ENCODE results near the gene AIF1L. TPM values are rescaled to one million over a fixed set of nuclear protein-coding genes. Genes with fewer than 3 reads are reported as not detected.

AIF1L gene
- total and polyA plus RNA-seq, 4 donors, result 0.61 to 1.8 (median 1.2) TPM

DNA sequence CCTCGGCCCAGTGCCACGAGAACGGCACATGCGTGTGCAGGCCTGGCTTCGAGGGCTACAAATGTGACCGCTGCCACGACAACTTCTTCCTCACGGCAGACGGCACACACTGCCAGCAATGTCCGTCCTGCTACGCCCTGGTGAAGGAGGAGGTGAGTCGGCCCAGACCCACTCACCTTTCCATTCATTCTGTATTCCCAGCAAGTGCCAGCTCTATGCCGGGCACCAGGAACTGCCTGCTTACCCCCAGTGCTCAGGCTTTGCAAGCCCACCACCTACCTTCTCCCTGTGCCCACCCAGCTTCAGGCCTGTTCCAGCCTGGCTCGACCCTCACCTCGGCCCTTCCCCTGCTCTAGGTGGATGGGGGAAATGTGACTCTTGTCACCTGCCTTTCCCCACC, 26.6 kb upstream of the AIF1L start:
- Histone ChIP-seq H3K9me3 (ENCODE audit: control insufficient read depth in 4 of 4, low read length in 3 of 4) (no peaks in the 10 kb centered on the region), H3K9ac (ENCODE audit: low read depth in 1 of 2, low read length in 2 of 2) (no peak overlapping the region), H3K27ac (ENCODE audit: low read depth in 1 of 2, low read length in 2 of 2) (no peak overlapping the region), H3K36me3 (ENCODE audit: control insufficient read depth in 4 of 4, insufficient read depth in 3 of 4, low read depth in 1 of 4, low read length in 3 of 4) (no peaks in the 10 kb centered on the region), H3K4me1 (ENCODE audit: control insufficient read depth in 4 of 4, insufficient read depth in 4 of 4, low read length in 3 of 4) (peaks cover 0 to 15% (median 13%) of the 10 kb centered on the region in 4 donors), H3K27me3 (ENCODE audit: control insufficient read depth in 4 of 4, insufficient read depth in 4 of 4, low read length in 3 of 4) (no peaks in the 10 kb centered on the region), H3K4me3 (ENCODE audit: low read depth in 1 of 3, low read length in 3 of 3) (no peak overlapping the region)
- TF ChIP-seq, protein P1, sequence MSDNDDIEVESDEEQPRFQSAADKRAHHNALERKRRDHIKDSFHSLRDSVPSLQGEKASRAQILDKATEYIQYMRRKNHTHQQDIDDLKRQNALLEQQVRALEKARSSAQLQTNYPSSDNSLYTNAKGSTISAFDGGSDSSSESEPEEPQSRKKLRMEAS (IDR thresholded peaks at IDR 0.05), result no peak
- no peak for TF ChIP-seq EGR1 (IDR thresholded peaks at IDR 0.05; ENCODE audit: low read depth in 2 of 2)
- no peak for TF ChIP-seq GABPA (IDR thresholded peaks at IDR 0.05 in 1 of 2, conservative IDR thresholded peaks at IDR 0.05 in 1 of 2)
- no peak for TF ChIP-seq FOXA1 (IDR thresholded peaks at IDR 0.05)
- no peak for TF ChIP-seq HNF4A (conservative IDR thresholded peaks at IDR 0.05)
- TF ChIP-seq RXRA (IDR thresholded peaks at IDR 0.05), result no peak
- TF ChIP-seq JUND (IDR thresholded peaks at IDR 0.05), result no peak
- no peak for TF ChIP-seq TAF1 (conservative IDR thresholded peaks at IDR 0.05)
- TF ChIP-seq, protein P2, sequence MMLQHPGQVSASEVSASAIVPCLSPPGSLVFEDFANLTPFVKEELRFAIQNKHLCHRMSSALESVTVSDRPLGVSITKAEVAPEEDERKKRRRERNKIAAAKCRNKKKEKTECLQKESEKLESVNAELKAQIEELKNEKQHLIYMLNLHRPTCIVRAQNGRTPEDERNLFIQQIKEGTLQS (IDR thresholded peaks at IDR 0.05), result no peak
- TF ChIP-seq, protein P3, sequence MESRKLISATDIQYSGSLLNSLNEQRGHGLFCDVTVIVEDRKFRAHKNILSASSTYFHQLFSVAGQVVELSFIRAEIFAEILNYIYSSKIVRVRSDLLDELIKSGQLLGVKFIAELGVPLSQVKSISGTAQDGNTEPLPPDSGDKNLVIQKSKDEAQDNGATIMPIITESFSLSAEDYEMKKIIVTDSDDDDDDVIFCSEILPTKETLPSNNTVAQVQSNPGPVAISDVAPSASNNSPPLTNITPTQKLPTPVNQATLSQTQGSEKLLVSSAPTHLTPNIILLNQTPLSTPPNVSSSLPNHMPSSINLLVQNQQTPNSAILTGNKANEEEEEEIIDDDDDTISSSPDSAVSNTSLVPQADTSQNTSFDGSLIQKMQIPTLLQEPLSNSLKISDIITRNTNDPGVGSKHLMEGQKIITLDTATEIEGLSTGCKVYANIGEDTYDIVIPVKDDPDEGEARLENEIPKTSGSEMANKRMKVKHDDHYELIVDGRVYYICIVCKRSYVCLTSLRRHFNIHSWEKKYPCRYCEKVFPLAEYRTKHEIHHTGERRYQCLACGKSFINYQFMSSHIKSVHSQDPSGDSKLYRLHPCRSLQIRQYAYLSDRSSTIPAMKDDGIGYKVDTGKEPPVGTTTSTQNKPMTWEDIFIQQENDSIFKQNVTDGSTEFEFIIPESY (IDR thresholded peaks at IDR 0.05), result no peak
- TF ChIP-seq YY1 (IDR thresholded peaks at IDR 0.05), result no peak
- no peak for TF ChIP-seq RAD21 (IDR thresholded peaks at IDR 0.05)
- TF ChIP-seq, protein P4, sequence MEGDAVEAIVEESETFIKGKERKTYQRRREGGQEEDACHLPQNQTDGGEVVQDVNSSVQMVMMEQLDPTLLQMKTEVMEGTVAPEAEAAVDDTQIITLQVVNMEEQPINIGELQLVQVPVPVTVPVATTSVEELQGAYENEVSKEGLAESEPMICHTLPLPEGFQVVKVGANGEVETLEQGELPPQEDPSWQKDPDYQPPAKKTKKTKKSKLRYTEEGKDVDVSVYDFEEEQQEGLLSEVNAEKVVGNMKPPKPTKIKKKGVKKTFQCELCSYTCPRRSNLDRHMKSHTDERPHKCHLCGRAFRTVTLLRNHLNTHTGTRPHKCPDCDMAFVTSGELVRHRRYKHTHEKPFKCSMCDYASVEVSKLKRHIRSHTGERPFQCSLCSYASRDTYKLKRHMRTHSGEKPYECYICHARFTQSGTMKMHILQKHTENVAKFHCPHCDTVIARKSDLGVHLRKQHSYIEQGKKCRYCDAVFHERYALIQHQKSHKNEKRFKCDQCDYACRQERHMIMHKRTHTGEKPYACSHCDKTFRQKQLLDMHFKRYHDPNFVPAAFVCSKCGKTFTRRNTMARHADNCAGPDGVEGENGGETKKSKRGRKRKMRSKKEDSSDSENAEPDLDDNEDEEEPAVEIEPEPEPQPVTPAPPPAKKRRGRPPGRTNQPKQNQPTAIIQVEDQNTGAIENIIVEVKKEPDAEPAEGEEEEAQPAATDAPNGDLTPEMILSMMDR (IDR thresholded peaks at IDR 0.05; ENCODE audit: low read depth, low read length, missing input control), result no peak
- TF ChIP-seq SP1 (IDR thresholded peaks at IDR 0.05), result no peak
- TF ChIP-seq, protein P5, sequence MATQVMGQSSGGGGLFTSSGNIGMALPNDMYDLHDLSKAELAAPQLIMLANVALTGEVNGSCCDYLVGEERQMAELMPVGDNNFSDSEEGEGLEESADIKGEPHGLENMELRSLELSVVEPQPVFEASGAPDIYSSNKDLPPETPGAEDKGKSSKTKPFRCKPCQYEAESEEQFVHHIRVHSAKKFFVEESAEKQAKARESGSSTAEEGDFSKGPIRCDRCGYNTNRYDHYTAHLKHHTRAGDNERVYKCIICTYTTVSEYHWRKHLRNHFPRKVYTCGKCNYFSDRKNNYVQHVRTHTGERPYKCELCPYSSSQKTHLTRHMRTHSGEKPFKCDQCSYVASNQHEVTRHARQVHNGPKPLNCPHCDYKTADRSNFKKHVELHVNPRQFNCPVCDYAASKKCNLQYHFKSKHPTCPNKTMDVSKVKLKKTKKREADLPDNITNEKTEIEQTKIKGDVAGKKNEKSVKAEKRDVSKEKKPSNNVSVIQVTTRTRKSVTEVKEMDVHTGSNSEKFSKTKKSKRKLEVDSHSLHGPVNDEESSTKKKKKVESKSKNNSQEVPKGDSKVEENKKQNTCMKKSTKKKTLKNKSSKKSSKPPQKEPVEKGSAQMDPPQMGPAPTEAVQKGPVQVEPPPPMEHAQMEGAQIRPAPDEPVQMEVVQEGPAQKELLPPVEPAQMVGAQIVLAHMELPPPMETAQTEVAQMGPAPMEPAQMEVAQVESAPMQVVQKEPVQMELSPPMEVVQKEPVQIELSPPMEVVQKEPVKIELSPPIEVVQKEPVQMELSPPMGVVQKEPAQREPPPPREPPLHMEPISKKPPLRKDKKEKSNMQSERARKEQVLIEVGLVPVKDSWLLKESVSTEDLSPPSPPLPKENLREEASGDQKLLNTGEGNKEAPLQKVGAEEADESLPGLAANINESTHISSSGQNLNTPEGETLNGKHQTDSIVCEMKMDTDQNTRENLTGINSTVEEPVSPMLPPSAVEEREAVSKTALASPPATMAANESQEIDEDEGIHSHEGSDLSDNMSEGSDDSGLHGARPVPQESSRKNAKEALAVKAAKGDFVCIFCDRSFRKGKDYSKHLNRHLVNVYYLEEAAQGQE (IDR thresholded peaks at IDR 0.05), result no peak
- TF ChIP-seq FOXA2 (IDR thresholded peaks at IDR 0.05), result no peak
- TF ChIP-seq NR2F2 (IDR thresholded peaks at IDR 0.05), result no peak
- TF ChIP-seq HNF4G (IDR thresholded peaks at IDR 0.05), result no peak
- 92% methylated on average over 15 of the region's 15 CpGs for WGBS
- no peak for DNase-seq (ENCODE audit: low spot score)
